GM18951 (cell line): ENCODE data around the gene SPOCK1.
"Not testable (repeated sequence)": the region's sequence is repeated elsewhere in the genome, so short reads cannot be mapped to it uniquely, and the experiment has no call there.

Experiments
- POLR2A ChIP-seq: IDR thresholded peaks from 4 replicates; pipeline ENCODE4 v1.6.1; 2011; ENCODE audit warnings: mild to moderate bottlenecking; ENCODE audit not compliant: insufficient read length, insufficient read depth; ENCODE audit errors: extremely low read depth
- in situ Hi-C: fragments of 300-500 bp; cut with MboI; formaldehyde crosslinking; loops from one replicate; pipeline ENCODE4 v1.12.0; 2022; ENCODE audit warnings: low sequenced_read_pairs, mixed read lengths, inconsistent platforms; ENCODE audit not compliant: unreplicated experiment

Gene SPOCK1

GRCh38 chr5:137502632-137503031 is 3.5 kb upstream of the SPOCK1 start:
- in situ Hi-C loops, result no loop called here
- TF ChIP-seq POLR2A, result no peak

DNA sequence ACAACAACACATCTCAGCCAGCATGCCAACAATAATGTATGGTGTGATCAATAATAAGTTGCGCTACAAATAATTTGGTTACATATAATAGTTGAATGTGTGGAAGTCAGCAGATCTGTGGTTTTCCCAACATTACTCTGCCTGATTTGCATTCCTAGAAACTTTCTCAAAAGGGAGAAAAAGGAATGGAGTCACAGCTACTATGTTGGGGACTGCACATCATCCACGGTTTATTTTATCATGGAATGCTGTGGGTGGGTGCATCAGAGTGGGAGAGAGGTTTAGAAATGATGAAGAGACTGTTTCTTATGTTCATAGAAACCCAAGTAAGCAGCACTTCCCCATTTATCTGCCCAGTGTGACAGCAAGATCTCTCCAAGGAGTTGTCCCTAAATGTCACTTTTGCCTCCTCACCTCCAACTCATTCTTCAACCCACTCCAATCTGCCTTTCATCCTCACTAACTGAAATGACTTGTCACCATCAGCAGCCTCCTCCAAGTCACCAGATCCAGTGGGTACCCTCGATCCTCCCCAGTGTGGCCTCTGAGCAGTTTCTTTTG is 2.8 kb upstream of the SPOCK1 start:
- no peak for TF ChIP-seq POLR2A
- in situ Hi-C loops, result no loop called here

GRCh38 chr5:137501226-137501625 is 2.1 kb upstream of the SPOCK1 start:
- in situ Hi-C loops, result no loop called here
- TF ChIP-seq POLR2A, result no peak

DNA sequence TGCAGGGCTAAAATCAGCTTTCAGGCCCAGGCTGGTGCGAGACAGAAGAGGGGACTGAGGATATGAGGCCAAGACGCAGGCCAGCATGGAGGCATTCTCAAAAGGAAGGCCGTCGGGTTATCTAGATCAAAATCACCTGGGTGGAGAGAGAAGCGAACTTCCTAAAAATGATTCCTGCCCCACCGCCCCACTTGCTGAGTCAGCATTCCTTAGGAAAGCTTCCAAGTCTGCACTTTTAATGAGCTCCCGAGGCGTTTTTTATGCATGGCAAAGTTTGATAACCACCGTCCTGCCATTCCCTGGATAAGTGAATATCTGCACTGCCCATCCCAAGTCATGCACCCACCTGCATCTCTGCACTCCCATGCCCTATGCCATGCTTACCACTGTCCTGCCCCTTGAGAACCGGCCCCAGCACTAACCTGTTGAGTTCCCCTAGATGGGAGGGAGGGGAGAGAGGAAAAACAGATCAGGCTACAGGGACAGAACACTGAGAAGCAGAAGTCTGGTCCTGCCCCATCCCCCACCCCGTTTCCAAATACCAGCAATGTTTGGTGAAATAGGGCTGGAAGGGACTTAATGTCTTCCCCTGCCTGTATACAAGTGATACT is 1.6 kb upstream of the SPOCK1 start:
- in situ Hi-C loops, result no loop called here
- TF ChIP-seq POLR2A, result no peak

GRCh38 chr5:137499506-137499847 is 351 bp upstream of the SPOCK1 start:
- in situ Hi-C loops, result not testable (repeated sequence)

GRCh38 chr5:137498301-137498735 is 808 bp downstream of the SPOCK1 start:
- no peak for TF ChIP-seq POLR2A
- in situ Hi-C loops, result no loop called here

- in situ Hi-C loops, result no loop called here
Measured at GRCh38 chr5:137497396-137498290, 1.5 kb downstream of the SPOCK1 start.

DNA sequence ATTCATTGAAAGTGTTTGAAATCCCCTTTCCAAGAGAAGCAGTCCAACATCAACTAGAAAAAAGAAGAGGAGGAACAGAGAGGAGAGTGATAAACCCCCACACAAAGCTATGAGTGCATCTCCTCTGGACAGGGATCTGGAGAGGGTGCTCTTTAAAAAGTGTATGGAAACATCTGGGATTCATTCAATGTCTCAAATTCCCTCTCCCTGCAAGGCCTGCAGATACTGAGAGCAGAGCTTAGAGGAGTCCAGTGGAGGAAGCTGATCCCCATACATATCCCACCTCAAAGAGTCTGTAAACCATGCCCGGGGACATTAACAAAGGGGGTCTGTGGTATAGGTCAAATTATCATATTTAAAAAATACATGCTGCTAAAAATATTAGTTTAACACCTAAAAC is 2.2 kb downstream of the SPOCK1 start:
- in situ Hi-C loops, result no loop called here
- TF ChIP-seq POLR2A, result no peak

More at GRCh38 chr5:137497396-137498290, 1.5 kb downstream of the SPOCK1 start:
- no peak for TF ChIP-seq POLR2A

GRCh38 chr5:137492331-137492730 is 6.8 kb downstream of the SPOCK1 start:
- in situ Hi-C loops, result no loop called here
- TF ChIP-seq POLR2A, result no peak

- TF ChIP-seq POLR2A, result no peak
- in situ Hi-C loops, result no loop called here
Measured at GRCh38 chr5:137491121-137491520, 8.0 kb downstream of the SPOCK1 start.

DNA sequence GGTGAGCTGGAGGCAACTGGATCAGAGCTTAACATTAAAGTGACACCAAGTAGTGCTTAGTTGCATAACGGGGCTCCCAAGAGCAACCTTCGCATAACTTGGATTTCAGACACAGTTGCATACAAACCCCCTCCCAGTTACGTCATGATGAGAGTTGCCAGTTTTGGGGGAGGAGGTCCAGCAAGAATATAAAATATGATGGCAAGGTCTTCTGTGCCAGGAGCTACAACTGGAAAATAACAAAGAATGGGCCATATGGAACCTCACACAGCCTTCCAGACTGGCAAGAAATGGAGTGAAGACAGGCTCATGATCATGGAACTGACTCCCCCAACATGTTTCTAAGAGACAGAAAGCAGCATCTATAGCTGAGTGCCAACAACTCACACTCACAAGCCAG is 8.5 kb downstream of the SPOCK1 start:
- in situ Hi-C loops, result no loop called here
- no peak for TF ChIP-seq POLR2A

- in situ Hi-C loops, result no loop called here
- no peak for TF ChIP-seq POLR2A
Measured at GRCh38 chr5:137488974-137489373, 10.2 kb downstream of the SPOCK1 start.

DNA sequence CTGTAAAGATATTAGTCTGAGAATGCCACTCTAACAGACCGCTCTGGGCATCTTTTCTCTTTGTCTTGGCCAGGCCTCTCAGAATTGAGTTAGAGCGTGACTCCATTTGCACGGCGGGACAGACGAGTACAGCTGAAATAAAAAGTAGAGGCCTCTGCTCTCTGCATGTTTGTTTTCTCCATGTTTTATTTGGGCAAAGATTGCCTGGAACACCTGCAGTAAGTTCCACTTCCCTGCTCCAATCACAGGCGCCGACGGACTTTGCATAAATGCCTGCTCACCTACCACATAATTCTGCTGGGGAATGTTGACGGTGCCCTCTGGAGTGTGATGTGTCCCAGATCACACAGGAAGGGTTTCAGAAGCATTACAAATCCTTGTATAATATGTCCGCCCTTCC is 10.6 kb downstream of the SPOCK1 start:
- TF ChIP-seq POLR2A, result no peak
- in situ Hi-C loops, result no loop called here

DNA sequence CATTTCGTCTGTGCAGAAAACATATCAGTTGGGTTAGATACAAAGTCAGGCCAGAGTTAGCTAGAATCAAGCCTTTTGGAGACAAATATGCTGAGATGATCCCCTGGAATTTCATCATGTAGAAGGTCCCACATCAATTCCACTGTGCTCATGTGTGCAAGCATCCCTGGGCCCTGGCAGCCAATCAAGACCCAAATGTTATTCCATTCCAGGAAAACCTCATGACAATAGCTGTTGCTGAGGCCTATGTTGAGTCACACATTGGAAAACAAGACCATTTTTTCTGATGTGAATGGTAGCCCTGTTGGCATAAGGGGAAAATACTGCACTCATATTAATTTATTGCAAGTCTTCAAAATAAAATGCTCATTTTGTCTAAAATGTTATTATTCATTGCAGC is 11.5 kb downstream of the SPOCK1 start:
- TF ChIP-seq POLR2A, result no peak
- in situ Hi-C loops, result no loop called here
